ENCODE results near the gene BACE1-AS.
A peak's percentile ranks its signal among the peaks of the same experiment; 100 is the strongest.

Gene BACE1-AS

DNA sequence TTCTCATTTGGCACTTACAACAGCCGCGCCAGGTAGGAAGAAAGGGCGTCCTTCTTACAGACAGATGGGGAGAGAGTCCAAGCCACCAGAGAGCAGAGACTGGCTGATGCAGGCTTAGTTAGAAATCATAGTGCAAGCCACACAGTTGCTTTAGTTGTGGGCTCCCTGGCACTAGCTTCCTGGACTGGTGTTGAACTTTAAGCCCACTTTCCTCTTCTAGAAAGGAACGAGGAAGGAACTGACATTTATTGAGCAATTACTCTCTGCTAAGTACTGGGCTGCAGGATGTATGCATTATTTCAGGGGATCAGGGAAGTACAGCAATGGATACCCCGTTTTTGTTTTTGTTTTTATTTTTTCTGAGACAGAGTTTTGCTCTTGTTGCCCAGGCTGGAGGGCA, 21.9 kb downstream of the BACE1-AS start:
- no peak overlapping the region for H3K4me3 ChIP-seq (ENCODE audit: low read depth, low read length)
- no peak for DNase-seq (ENCODE audit: low read depth)
- TF ChIP-seq, protein P1, sequence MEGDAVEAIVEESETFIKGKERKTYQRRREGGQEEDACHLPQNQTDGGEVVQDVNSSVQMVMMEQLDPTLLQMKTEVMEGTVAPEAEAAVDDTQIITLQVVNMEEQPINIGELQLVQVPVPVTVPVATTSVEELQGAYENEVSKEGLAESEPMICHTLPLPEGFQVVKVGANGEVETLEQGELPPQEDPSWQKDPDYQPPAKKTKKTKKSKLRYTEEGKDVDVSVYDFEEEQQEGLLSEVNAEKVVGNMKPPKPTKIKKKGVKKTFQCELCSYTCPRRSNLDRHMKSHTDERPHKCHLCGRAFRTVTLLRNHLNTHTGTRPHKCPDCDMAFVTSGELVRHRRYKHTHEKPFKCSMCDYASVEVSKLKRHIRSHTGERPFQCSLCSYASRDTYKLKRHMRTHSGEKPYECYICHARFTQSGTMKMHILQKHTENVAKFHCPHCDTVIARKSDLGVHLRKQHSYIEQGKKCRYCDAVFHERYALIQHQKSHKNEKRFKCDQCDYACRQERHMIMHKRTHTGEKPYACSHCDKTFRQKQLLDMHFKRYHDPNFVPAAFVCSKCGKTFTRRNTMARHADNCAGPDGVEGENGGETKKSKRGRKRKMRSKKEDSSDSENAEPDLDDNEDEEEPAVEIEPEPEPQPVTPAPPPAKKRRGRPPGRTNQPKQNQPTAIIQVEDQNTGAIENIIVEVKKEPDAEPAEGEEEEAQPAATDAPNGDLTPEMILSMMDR (IDR thresholded peaks at IDR 0.05; ENCODE audit: insufficient read depth, low read depth, low read length, missing control alignments): no peak

DNA sequence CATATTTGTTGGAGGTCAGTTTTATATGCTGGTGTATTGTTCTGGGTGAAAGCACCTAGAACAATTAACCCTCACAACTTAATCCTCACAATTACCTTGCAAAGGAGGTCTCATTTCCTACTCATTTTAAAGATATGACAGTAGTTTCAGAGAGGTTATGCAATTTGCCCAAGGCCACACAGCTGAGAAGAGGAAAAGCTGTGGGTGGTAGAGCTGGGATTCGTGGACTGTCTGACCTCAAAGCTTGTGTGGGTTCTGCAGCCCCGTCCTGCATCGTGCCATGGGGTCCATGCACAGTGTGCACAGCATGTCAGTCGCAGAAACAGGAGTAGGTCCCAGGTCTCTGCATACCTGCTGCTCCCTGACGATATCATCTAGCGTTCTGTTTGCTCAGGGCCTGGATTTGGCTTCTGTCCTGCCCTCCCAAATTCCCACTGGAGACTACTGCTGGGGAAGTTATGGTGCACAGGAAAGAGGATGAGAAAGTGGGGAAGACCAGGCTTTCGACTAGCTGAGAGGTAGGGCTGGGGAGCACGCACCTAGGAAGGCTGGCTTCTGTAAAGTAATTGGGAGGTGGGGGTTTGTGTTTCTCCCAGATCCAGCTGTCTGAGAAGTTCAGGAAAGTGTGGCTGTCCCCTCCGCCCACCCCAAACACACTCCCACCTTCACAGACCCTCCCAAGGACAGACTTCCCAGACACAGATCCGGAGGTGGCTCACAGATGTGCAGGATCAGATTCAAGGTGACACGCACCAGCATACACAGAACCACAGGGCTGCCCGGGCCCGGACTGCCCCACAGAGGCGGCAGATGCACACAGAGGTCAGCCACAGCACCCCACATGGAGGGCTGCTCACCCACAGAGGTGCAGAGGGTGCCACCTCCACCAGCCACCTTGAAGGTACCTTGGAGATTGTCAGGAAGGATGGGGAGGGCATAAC, 23.0 kb downstream of the BACE1-AS start:
- H3K4me3 ChIP-seq (ENCODE audit: low read depth, low read length): no peak overlapping the region
- DNase-seq (ENCODE audit: low read depth): no peak
- TF ChIP-seq, protein P1 (IDR thresholded peaks at IDR 0.05; ENCODE audit: insufficient read depth, low read depth, low read length, missing control alignments): no peak

DNA sequence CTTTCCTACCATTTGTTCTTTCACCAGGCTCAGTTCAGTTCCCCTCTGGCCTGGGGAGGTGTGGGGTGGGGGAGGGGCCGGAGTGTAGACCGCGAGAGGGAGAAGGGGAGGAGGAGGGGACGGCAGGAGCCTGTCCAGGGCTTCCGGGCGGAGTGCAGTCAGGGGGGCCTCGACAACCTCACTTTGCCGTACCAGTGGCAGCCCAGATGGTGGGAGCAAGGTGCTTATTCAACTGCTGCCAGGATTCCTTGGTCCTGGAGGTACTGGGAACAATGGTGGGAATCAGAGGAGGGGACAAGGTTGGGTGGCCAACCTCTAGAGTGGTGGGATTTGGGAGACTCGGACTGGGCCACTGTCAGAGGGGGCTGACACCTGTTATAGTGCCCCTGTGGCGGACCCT, 23.7 kb downstream of the BACE1-AS start:
- DNase-seq (ENCODE audit: low read depth): no peak
- TF ChIP-seq, protein P1 (IDR thresholded peaks at IDR 0.05; ENCODE audit: insufficient read depth, low read depth, low read length, missing control alignments): no peak
- H3K4me3 ChIP-seq (ENCODE audit: low read depth, low read length): no peak overlapping the region

DNA sequence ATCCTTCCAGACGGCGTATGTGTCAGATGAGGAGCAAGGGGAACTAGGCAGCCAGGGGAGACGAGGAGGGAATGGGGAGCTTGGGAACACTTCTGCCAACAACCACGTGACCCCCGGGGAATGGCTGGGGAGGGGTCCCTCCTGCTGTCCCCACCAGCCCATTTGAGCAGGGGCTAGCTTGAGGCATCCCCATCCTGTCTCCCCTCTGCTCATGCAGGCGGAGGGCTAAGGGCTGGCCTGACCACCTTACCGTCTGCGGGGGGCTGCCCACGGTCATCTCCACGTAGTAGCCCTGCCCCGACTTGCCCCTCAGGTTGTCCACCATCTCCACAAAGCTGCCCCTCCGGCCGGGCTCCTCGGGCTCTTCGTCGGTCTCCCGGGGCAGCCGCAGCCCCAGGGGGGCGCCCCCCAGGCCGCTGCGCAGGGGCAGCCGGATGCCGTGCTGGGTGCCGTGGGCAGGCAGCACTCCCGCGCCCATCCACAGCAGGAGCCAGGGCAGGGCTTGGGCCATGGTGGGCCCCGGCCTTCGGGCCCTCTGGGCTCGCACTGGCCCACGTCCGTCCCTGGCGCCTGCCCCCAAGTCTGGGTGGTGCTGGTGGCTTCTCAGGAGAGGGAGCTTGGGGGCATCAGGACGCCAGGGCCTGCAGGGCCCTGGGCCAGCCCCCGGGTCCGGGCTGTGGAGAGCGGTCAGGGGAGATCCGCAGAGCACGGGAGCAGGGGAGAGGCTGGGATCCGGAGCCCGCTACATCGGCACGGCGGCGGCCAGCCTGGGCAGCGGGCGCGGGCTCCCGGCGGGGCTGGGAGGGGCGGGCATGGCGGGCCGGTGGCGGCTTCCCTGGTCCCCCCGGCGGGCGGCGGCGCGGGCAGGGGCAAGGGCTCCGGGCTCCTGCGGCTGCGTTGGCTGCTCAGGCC, 24.4 kb downstream of the BACE1-AS start:
- no peak for DNase-seq (ENCODE audit: low read depth)
- TF ChIP-seq, protein P1 (IDR thresholded peaks at IDR 0.05; ENCODE audit: insufficient read depth, low read depth, low read length, missing control alignments): no peak

DNA sequence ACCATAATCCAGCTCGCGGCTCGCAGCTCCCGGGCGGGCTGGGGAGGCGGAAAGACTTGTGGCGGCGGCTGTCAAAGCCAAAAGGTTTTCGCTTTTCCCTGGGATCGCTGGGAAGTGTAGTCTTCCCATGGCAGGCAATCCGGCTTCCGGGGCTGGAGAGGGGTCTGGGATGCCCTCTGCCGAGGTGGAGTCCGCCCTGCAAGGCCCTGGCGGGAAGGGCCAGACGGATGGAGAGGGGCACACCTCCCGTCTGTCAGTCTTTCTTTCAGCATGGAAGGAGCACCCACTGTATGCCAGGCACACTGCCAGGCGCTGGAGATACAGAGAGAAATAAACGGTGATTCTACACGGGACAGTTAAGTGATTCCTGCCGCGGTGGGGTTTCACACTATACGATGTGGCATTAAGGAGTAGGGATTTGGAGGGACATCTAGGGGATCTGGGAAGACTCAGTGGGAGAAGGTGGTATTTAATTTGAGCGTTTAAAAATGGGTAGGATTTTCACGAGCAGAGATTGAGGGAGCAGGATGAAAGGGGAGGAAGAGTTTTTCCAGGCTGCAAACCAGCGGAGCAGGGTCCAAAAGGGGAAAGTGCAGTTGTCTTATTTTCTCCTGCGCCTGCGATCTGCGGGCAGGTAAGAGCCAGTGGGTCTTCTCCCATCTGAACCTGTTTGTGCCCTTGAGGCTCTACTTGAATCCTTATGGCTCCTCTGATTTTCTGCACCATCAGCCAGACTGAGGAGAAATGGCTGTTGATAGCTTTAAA, 25.2 kb downstream of the BACE1-AS start, which contains the start of gene BACE1:
TSS of gene BACE1 (minus strand) at position 60 of the 765 bp plus-strand sequence. CDS start 461 bp downstream, outside the sequence.
- DNase-seq (ENCODE audit: low read depth): no peak
- H3K4me3 ChIP-seq (ENCODE audit: low read depth, low read length): peak within 1 kb of the TSS; percentile 19
- TF ChIP-seq, protein P1 (IDR thresholded peaks at IDR 0.05; ENCODE audit: insufficient read depth, low read depth, low read length, missing control alignments): no peak

More for the DNA sequence above, 24.4 kb downstream of the BACE1-AS start:
- peak overlapping the region; percentile 19 for H3K4me3 ChIP-seq (ENCODE audit: low read depth, low read length)

DNA sequence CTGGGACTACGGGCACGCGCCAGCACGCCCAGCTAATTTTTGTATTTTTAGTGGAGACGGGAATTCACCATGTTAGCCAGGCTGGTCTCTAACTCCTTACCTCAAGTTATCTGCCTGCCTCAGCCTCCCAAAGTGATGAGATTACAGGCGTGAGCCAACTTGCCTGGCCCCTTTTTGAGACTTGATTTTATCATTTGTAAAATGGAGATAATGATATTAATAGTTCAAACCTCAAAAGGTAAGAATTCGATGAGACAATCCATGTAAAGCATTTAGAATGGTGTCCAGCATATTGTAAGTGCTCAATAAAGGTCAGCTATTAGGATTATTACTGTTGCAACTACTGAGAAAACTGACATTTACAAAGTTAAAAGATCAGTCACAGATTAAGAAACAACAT, 27.6 kb downstream of the BACE1-AS start:
- TF ChIP-seq, protein P1 (IDR thresholded peaks at IDR 0.05; ENCODE audit: insufficient read depth, low read depth, low read length, missing control alignments): no peak
- DNase-seq (ENCODE audit: low read depth): no peak
- H3K4me3 ChIP-seq (ENCODE audit: low read depth, low read length): no peak overlapping the region
